Psoas muscle (tissue), 8 donors: ENCODE data around the gene SPON1. TPM values are rescaled to one million over a fixed set of nuclear protein-coding genes. Genes with fewer than 3 reads are reported as not detected.

Source experiments
- ATAC-seq, 4 donors: fragments of 200-7000 bp; cut with Tn5 transposase; one replicate each; pipeline ENCODE4 v1.9.1; 2020; ENCODE audit warnings: moderate library complexity in 3 of 4, mild to moderate bottlenecking in 2 of 4
- DNase-seq, 2 donors: peaks; one replicate each; pipeline ENCODE4 v3.0.0-alpha.2; 2020
- H3K27ac ChIP-seq: fragments of 200-600 bp; one replicate; pipeline ENCODE4 v1.8.0; 2022
- H3K27me3 ChIP-seq, 3 donors: fragments of 200-600 bp in 1 of 3; one replicate each; pipeline versions ENCODE4 v1.6.1 to v1.8.0; 2013 to 2022; ENCODE audit warnings: low read length in 2 of 3, mild to moderate bottlenecking in 2 of 3, moderate library complexity in 1 of 3; ENCODE audit not compliant: insufficient read depth in 3 of 3
- H3K36me3 ChIP-seq, 2 donors: fragments of 200-600 bp in 1 of 2; one replicate each; pipeline versions ENCODE4 v1.6.1 to v1.8.0; 2013 to 2022; ENCODE audit warnings: low read depth in 1 of 2, mild to moderate bottlenecking in 1 of 2, moderate library complexity in 1 of 2; ENCODE audit not compliant: insufficient read depth in 1 of 2
- H3K4me1 ChIP-seq: fragments of 200-600 bp; one replicate; pipeline ENCODE4 v1.8.0; 2022
- H3K4me3 ChIP-seq: fragments of 200-600 bp; one replicate; pipeline ENCODE4 v1.8.0; 2022; ENCODE audit warnings: mild to moderate bottlenecking
- H3K9me3 ChIP-seq: fragments of 200-600 bp; one replicate; pipeline ENCODE4 v1.8.0; 2022
- WGBS, 3 donors: extraction: QIAGEN DNeasy Blood & Tissue Kit; methylation state at CpG; one replicate each; pipeline versions ENCODE4 v1.1.6 to v1.1.7; 2013; 5-methylcytosine and 5-hydroxymethylcytosine counted together
- intact Hi-C, 2 donors: fragments of 100-400 bp; cut with DNase I; formaldehyde crosslinking; loops; one replicate each; pipeline versions ENCODE4 v1.11.0 to v1.14.2; 2022
- polyA plus RNA-seq, 3 donors: library from polyadenylated mRNA; stranded (reverse); fragments of 200-250 nt; gene quantifications; one replicate each; pipeline ENCODE4 v1.2.3, GENCODE V29; 2013
- total RNA-seq, 4 donors: library from RNA; stranded (reverse); fragmentation: NEBNext Ultra II Directional in 2 of 4; extraction: Animal tissue kit (Norgen Biotek cat#: 25700) in 2 of 4; gene quantifications; one replicate each; pipeline versions ENCODE4 v1.2.1 to v1.2.4, GENCODE V29; 2021 to 2023
- TF ChIP-seq, protein P1 (sequence below): fragments of 200-600 bp; IDR thresholded peaks from one replicate; pipeline ENCODE4 v1.8.0; 2022; ENCODE audit warnings: antibody characterized with exemption
- donor health status: healthy with polysubstance abuse.
- donor health status: DM: no; HTN: no; CAD: no; lungs with moderate emphysema.
- donor health status: Bipolar disorder and iron deficiency.
- donor health status: healthy.
- donor health status: DM: yes; HTN: yes; CAD: no.
- donor health status: DM: no; HTN: no; CAD: no.
- donor health status: DM: no; HTN: no; CAD: no.
- donor health status: DM: yes; HTN: yes; CAD: no.

SPON1 gene
- total and polyA plus RNA-seq, 7 donors: 0.24 to 1.6 (median 1.2) TPM

DNA sequence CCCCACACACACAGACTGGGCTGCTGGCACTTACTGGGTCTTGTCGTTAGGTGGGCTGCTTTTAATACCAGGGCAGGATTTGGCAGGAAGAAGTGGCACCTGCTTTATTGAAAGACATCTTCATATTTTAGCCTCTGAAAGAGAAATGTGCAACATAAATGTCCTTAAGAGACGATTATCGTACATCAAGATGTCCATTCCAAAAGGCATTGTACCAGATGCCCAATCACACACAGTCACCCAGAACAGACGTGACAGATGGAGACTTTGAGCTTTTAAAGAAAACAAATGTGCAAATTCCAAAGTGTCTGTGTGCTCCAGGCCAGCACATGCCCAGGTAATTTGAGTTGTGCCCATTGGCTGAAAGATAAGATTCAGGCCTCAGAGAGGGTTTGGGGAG, 240.8 kb downstream of the SPON1 start:
- DNase-seq (no peak), ATAC-seq (no peak)
- no peak overlapping the region for H3K4me3 ChIP-seq
- WGBS, 3 donors: 55 to 62% (median 56%) methylated on average over 4 of the region's 4 CpGs
- H3K27ac ChIP-seq: no peak overlapping the region
- TF ChIP-seq, protein P1, sequence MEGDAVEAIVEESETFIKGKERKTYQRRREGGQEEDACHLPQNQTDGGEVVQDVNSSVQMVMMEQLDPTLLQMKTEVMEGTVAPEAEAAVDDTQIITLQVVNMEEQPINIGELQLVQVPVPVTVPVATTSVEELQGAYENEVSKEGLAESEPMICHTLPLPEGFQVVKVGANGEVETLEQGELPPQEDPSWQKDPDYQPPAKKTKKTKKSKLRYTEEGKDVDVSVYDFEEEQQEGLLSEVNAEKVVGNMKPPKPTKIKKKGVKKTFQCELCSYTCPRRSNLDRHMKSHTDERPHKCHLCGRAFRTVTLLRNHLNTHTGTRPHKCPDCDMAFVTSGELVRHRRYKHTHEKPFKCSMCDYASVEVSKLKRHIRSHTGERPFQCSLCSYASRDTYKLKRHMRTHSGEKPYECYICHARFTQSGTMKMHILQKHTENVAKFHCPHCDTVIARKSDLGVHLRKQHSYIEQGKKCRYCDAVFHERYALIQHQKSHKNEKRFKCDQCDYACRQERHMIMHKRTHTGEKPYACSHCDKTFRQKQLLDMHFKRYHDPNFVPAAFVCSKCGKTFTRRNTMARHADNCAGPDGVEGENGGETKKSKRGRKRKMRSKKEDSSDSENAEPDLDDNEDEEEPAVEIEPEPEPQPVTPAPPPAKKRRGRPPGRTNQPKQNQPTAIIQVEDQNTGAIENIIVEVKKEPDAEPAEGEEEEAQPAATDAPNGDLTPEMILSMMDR: no peak
- no peaks in the 10 kb centered on the region for H3K9me3 ChIP-seq
- no peaks in the 10 kb centered on the region for H3K36me3 ChIP-seq
- intact Hi-C loops: no loop called here
- no peaks in the 10 kb centered on the region for H3K4me1 ChIP-seq
- peaks cover 0 to 2% (median 0%) of the 10 kb centered on the region in 3 donors for H3K27me3 ChIP-seq

DNA sequence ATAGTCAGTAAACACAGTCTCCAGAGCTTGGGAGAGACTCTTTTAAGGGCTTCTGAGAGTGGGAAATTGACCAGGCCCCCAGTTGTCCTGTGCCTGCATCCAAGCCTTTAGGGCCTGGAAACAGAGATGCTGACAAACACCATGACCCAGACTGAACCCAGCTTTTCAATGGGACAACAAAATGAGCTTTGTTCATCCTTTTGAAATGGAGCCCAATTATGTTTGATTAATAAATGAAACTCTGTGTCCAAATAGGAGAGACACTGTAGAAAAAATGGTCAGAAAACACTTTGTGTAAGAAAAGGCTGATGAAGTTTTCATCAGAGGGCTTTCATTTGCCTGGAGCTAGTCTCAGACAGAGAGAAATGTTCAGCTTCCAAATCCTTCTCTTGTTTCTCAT, 250.5 kb downstream of the SPON1 start:
- Histone ChIP-seq H3K4me3 (no peak overlapping the region), H3K4me1 (no peaks in the 10 kb centered on the region), H3K9me3 (no peaks in the 10 kb centered on the region), H3K27ac (no peak overlapping the region), H3K27me3 (peaks cover 0 to 9% (median 0%) of the 10 kb centered on the region in 3 donors), H3K36me3 (no peaks in the 10 kb centered on the region)
- TF ChIP-seq, protein P1: no peak
- no peak for DNase-seq
- no peak for ATAC-seq
- intact Hi-C loops: no loop called here

DNA sequence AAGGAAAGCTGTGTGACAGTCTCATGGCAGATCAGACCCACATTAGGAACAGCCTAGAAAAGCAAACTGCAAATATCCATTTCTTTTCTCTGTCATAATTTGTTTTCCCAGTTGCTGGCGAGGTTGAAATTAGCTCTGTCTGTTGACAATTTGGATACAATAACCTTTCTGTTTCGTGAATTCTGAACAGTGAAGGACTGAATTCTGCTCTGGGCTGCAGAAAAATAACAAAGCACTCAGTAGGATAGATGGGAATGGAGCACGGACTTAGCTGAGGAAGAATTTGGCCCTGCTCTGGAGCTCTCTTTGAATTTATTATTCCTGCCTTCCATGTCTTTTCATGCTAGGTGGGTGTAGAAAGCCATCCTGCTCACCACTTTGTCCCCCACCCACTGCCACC, 256.2 kb downstream of the SPON1 start:
- no peak overlapping the region for H3K4me3 ChIP-seq
- peaks cover 0 to 9% (median 0%) of the 10 kb centered on the region in 3 donors for H3K27me3 ChIP-seq
- TF ChIP-seq, protein P1: no peak
- no peak for DNase-seq
- WGBS, 3 donors: 44 to 69% (median 45%) methylated on average over 3 of the region's 3 CpGs
- no peaks in the 10 kb centered on the region for H3K9me3 ChIP-seq
- no peak for ATAC-seq
- intact Hi-C loops: no loop called here
- no peaks in the 10 kb centered on the region for H3K36me3 ChIP-seq
- H3K4me1 ChIP-seq: no peaks in the 10 kb centered on the region
- no peak overlapping the region for H3K27ac ChIP-seq

DNA sequence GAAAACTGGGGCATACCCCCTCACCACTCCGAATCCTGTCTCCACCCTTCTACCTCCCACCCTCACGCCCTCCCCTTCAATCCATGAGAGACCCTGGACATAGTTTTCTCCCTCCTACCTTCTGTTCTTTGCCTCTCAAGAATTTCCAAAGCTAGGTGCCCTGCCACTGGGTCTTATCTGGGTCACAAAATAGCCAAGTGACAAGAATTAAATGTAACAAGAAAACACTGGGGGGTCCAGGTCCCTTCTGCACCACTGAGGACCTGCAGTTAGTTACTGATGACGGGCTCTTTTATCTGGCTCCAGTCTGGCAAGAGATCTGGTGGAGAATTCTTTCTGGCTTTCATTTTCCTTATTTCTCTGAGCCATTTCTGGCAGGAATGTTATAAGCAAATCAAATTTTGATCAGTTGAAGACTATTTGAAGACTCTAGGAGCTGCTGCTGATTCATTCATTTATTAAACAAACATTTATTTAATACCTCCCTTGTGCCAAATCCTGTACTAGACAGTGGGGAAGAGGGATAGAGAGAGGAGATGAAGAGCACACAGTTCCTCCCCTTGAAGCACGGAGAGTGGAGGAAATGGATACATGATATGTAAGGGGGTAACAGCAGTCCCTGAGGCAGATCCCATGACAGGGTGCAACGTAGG, 261.2 kb downstream of the SPON1 start:
- TF ChIP-seq, protein P1: no peak
- no peak overlapping the region for H3K4me3 ChIP-seq
- DNase-seq (no peak), ATAC-seq (no peak)
- H3K27me3 ChIP-seq: no peaks in the 10 kb centered on the region
- H3K4me1 ChIP-seq: no peaks in the 10 kb centered on the region
- intact Hi-C loops: no loop called here
- H3K36me3 ChIP-seq: no peaks in the 10 kb centered on the region
- 72 to 76% (median 73%) methylated on average over 5 of the region's 5 CpGs for WGBS, 3 donors
- peaks cover 6% of the 10 kb centered on the region for H3K9me3 ChIP-seq
- H3K27ac ChIP-seq: no peak overlapping the region

DNA sequence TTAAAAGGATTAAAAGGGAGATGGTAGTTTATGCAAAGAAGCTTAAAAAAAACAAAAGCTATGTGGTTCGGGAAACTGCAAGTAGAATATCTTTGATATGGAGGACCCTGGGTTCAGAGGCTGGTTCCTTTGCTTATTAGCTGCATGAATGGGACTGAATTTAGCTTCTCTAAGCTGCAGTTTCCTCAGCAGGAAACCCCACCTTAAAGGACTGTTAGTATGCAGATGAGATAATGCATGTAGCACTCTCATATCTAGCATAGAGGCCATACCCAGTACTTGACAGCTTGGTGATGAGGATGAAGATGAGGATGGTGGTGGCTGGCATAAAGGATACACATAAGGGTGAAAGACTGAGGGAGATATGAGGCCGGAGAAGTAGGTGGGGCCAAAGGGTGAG, 261.9 kb downstream of the SPON1 start:
- ATAC-seq (no peak), DNase-seq (no peak)
- Histone ChIP-seq H3K4me1 (no peaks in the 10 kb centered on the region), H3K27me3 (no peaks in the 10 kb centered on the region), H3K27ac (no peak overlapping the region), H3K4me3 (no peak overlapping the region), H3K36me3 (no peaks in the 10 kb centered on the region), H3K9me3 (peaks cover 6% of the 10 kb centered on the region)
- 71 to 84% (median 73%) methylated on average over 2 of the region's 2 CpGs for WGBS, 3 donors
- intact Hi-C loops: no loop called here
- TF ChIP-seq, protein P1: no peak
